SK-N-SH treated with all-trans-retinoic acid at 6 μM for 48 hours (cell line): ENCODE data around the gene ZNF524.

Experiments
- ATAC-seq: fragments of 200-7000 bp; cut with Tn5 transposase; 3 replicates; pipeline ENCODE4 v1.9.1; 2020; ENCODE audit warnings: mild to moderate bottlenecking, moderate library complexity
- BACH2 ChIP-seq: fragments of 250-450 bp; sonication (Bioruptor Pico); IDR thresholded peaks from 2 replicates; pipeline ENCODE4 v1.9.0; 2021; ENCODE audit warnings: mild to moderate bottlenecking, borderline replicate concordance
- CSRNP3 ChIP-seq: fragments of 250-450 bp; sonication (Bioruptor Pico); IDR thresholded peaks from 2 replicates; pipeline ENCODE4 v1.5.1; 2021; ENCODE audit warnings: mild to moderate bottlenecking, moderate library complexity
- ESRRG ChIP-seq: fragments of 250-450 bp; sonication (Bioruptor Pico); IDR thresholded peaks from 2 replicates; pipeline ENCODE4 v1.6.1; 2021; ENCODE audit warnings: mild to moderate bottlenecking
- GLIS3 ChIP-seq: fragments of 250-450 bp; sonication (Bioruptor Pico); IDR thresholded peaks from 2 replicates; pipeline ENCODE4 v1.5.0; 2020; ENCODE audit warnings: mild to moderate bottlenecking, moderate library complexity
- OSR1 ChIP-seq: fragments of 250-450 bp; sonication (Bioruptor Pico); IDR thresholded peaks from 2 replicates; pipeline ENCODE4 v1.8.0; 2022; ENCODE audit warnings: moderate library complexity, mild to moderate bottlenecking, inconsistent platforms
- PPARA ChIP-seq: fragments of 250-450 bp; sonication (Bioruptor Pico); IDR thresholded peaks from 2 replicates; pipeline ENCODE4 v1.5.0; 2020; ENCODE audit warnings: mild to moderate bottlenecking, borderline replicate concordance
- TCF4 ChIP-seq: fragments of 250-450 bp; sonication (Bioruptor Pico); IDR thresholded peaks from 2 replicates; pipeline ENCODE4 v1.8.0; 2021; ENCODE audit warnings: mild to moderate bottlenecking, moderate library complexity, borderline replicate concordance
- TOX ChIP-seq: fragments of 250-450 bp; sonication (Bioruptor Pico); IDR thresholded peaks from 2 replicates; pipeline ENCODE4 v1.8.0; 2021; ENCODE audit warnings: mild to moderate bottlenecking, moderate library complexity, borderline replicate concordance
- TSHZ2 ChIP-seq: fragments of 250-450 bp; sonication (Bioruptor Pico); IDR thresholded peaks from 2 replicates; pipeline ENCODE4 v1.5.0; 2020; ENCODE audit warnings: mild to moderate bottlenecking, moderate library complexity
- ZC3H10 ChIP-seq: fragments of 250-450 bp; sonication (Bioruptor Pico); IDR thresholded peaks from 2 replicates; pipeline ENCODE4 v1.5.1; 2021; ENCODE audit warnings: mild to moderate bottlenecking, moderate library complexity
- ZFP3 ChIP-seq: fragments of 250-450 bp; sonication (Bioruptor Pico); IDR thresholded peaks from 2 replicates; pipeline ENCODE4 v1.5.0; 2020; ENCODE audit warnings: mild to moderate bottlenecking, moderate library complexity
- ZFP30 ChIP-seq: fragments of 450-650 bp; formaldehyde crosslinking; IDR thresholded peaks from 2 replicates; pipeline ENCODE4 v1.5.0; 2022; ENCODE audit warnings: mild to moderate bottlenecking, moderate library complexity
- ZNF565 ChIP-seq: fragments of 450-650 bp; formaldehyde crosslinking; conservative IDR thresholded peaks from 2 replicates; pipeline ENCODE4 v1.5.0; 2020; ENCODE audit warnings: low read depth, mild to moderate bottlenecking, moderate library complexity
- ZNF70 ChIP-seq: fragments of 450-650 bp; formaldehyde crosslinking; IDR thresholded peaks from 2 replicates; pipeline ENCODE4 v1.5.0; 2020; ENCODE audit warnings: mild to moderate bottlenecking, moderate library complexity
- TF ChIP-seq, protein P1 (sequence below): fragments of 250-450 bp; sonication (Bioruptor Pico); IDR thresholded peaks from 2 replicates; pipeline ENCODE4 v1.5.1; 2020; ENCODE audit warnings: low read depth, mild to moderate bottlenecking, moderate library complexity
- TF ChIP-seq, protein P2 (sequence below): fragments of 250-450 bp; sonication (Bioruptor Pico); IDR thresholded peaks from 2 replicates; pipeline ENCODE4 v1.8.0; 2020; ENCODE audit warnings: mild to moderate bottlenecking, moderate library complexity, borderline replicate concordance
- TF ChIP-seq, protein P3 (sequence below): fragments of 250-450 bp; sonication (Bioruptor Pico); IDR thresholded peaks from 2 replicates; pipeline ENCODE4 v1.8.0; 2021; ENCODE audit warnings: low read depth, mild to moderate bottlenecking, moderate library complexity, borderline replicate concordance

The ZNF524 gene

GRCh38 chr19:55601084-55601483 lies 996 bp downstream of the ZNF524 start:
- TF ChIP-seq ESRRG (CRISPR knock-in tag) = no peak
- no peak for ATAC-seq

DNA sequence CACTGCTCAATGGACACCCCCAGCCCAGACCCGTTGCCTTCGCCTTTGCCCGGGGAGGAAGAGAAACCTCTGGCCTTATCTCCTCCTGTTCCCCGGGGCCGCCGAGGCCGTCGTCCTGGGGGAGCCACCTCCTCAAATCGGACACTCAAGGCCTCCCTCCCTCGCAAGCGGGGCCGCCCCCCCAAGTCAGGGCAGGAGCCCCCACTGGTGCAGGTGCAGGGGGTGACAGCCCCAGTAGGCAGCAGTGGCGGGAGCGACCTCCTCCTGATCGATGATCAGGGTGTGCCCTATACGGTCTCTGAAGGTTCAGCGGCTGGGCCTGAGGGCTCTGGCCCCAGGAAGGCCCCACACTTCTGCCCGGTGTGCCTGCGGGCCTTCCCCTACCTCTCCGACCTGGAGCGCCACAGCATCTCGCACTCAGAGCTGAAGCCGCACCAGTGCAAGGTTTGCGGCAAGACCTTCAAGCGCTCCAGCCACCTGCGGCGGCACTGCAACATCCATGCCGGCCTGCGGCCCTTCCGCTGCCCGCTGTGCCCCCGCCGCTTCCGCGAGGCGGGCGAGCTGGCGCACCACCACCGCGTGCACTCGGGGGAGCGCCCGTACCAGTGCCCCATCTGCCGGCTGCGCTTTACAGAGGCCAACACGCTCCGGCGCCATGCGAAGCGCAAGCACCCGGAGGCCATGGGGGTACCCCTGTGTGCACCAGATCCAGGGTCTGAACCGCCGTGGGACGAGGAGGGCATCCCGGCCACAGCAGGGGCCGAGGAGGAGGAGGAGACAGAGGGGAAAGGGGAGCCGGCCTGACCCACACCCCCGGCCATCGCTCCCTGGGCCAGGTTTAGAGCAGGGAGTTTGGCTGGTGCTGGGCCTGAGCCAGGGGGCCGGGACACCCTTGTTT lies 2.3 kb downstream of the ZNF524 start:
- no peak for ATAC-seq
- TF ChIP-seq ESRRG (CRISPR knock-in tag) (no peak), ZNF565 (CRISPR knock-in tag) (no peak), TCF4 (CRISPR knock-in tag) (no peak), BACH2 (no peak), ZC3H10 (CRISPR knock-in tag) (no peak)

DNA sequence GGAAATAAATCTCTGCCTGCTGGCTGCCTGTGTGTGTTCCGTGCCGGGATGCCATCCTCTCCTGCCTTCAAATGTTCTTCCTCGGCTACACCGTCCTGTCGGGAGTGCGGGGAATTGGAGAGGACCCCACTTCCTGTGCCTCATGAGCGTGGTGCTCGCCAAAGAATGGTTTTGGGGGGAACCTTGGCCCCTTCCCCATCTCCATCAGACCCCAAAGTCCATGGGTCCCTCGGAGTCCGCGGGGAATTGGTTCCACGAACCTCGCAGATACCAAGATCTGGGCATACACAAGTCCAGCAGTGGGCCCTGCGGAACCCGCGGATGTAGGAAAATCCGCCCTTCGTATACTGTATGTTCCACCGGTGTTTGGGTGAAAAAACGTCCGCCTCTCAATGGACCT lies 3.0 kb downstream of the ZNF524 start:
- no peak for ATAC-seq

GRCh38 chr19:55603581-55604292 lies 3.6 kb downstream of the ZNF524 start:
- no peak for ATAC-seq
- TF ChIP-seq TSHZ2 (CRISPR knock-in tag) = no peak
- TF ChIP-seq CSRNP3 = no peak
- no peak for TF ChIP-seq TOX

More for the DNA sequence above, 3.0 kb downstream of the ZNF524 start:
- TF ChIP-seq TOX (no peak), ZNF565 (CRISPR knock-in tag) (no peak), ZFP3 (CRISPR knock-in tag) (no peak), ZNF70 (CRISPR knock-in tag) (no peak), ZC3H10 (CRISPR knock-in tag) (no peak), OSR1 (CRISPR knock-in tag) (no peak), PPARA (CRISPR knock-in tag) (no peak), ZFP30 (CRISPR knock-in tag) (no peak), GLIS3 (CRISPR knock-in tag) (no peak), TCF4 (CRISPR knock-in tag) (no peak)
- TF ChIP-seq, protein P1, sequence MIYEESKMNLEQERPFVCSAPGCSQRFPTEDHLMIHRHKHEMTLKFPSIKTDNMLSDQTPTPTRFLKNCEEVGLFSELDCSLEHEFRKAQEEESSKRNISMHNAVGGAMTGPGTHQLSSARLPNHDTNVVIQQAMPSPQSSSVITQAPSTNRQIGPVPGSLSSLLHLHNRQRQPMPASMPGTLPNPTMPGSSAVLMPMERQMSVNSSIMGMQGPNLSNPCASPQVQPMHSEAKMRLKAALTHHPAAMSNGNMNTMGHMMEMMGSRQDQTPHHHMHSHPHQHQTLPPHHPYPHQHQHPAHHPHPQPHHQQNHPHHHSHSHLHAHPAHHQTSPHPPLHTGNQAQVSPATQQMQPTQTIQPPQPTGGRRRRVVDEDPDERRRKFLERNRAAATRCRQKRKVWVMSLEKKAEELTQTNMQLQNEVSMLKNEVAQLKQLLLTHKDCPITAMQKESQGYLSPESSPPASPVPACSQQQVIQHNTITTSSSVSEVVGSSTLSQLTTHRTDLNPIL (CRISPR knock-in tag) = no peak
- TF ChIP-seq, protein P2, sequence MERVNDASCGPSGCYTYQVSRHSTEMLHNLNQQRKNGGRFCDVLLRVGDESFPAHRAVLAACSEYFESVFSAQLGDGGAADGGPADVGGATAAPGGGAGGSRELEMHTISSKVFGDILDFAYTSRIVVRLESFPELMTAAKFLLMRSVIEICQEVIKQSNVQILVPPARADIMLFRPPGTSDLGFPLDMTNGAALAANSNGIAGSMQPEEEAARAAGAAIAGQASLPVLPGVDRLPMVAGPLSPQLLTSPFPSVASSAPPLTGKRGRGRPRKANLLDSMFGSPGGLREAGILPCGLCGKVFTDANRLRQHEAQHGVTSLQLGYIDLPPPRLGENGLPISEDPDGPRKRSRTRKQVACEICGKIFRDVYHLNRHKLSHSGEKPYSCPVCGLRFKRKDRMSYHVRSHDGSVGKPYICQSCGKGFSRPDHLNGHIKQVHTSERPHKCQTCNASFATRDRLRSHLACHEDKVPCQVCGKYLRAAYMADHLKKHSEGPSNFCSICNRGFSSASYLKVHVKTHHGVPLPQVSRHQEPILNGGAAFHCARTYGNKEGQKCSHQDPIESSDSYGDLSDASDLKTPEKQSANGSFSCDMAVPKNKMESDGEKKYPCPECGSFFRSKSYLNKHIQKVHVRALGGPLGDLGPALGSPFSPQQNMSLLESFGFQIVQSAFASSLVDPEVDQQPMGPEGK = no peak
- TF ChIP-seq, protein P3, sequence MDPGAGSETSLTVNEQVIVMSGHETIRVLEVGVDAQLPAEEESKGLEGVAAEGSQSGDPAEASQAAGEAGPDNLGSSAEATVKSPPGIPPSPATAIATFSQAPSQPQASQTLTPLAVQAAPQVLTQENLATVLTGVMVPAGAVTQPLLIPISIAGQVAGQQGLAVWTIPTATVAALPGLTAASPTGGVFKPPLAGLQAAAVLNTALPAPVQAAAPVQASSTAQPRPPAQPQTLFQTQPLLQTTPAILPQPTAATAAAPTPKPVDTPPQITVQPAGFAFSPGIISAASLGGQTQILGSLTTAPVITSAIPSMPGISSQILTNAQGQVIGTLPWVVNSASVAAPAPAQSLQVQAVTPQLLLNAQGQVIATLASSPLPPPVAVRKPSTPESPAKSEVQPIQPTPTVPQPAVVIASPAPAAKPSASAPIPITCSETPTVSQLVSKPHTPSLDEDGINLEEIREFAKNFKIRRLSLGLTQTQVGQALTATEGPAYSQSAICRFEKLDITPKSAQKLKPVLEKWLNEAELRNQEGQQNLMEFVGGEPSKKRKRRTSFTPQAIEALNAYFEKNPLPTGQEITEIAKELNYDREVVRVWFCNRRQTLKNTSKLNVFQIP (CRISPR knock-in tag) = no peak
